Lower leg skin (tissue), 4 donors: Measurements from ENCODE around the gene RPP38. TPM values are rescaled to one million over a fixed set of nuclear protein-coding genes. Genes with fewer than 3 reads are reported as not detected.

Experiments
- DNase-seq, 2 donors: peaks; one replicate each; pipeline ENCODE4 v3.0.0-alpha.2; 2019; ENCODE audit warnings: low spot score in 2 of 2
- H3K4me3 ChIP-seq: fragments of 200-600 bp; sonication (generic); 2 replicates; pipeline ENCODE4 v1.5.1; 2017; ENCODE audit warnings: mild to moderate bottlenecking, low read depth; ENCODE audit not compliant: poor library complexity, severe bottlenecking
- POLR2A ChIP-seq, 2 donors: fragments of 450-650 bp; IDR thresholded peaks; one replicate each; pipeline ENCODE4 v1.6.1; 2016 to 2017; ENCODE audit warnings: antibody characterized with exemption in 2 of 2, mild to moderate bottlenecking in 1 of 2, moderate library complexity in 1 of 2
- WGBS, 2 donors: methylation state at CpG; one replicate each; pipeline ENCODE4 v1.1.5; 2018; 5-methylcytosine and 5-hydroxymethylcytosine counted together
- intact Hi-C: fragments of 100-400 bp; cut with DNase I; formaldehyde crosslinking; loops from one replicate; pipeline ENCODE4 v1.15.0; 2023; ENCODE audit warnings: low total_unique reads
- total RNA-seq, 4 donors: library from RNA; depleted of rRNA; stranded (reverse); fragments of >200 nt; gene quantifications; one replicate each; pipeline ENCODE4 v1.1.0, GENCODE V29; 2016
- TF ChIP-seq, protein P1 (sequence below), 3 donors: fragments of 450-650 bp; IDR thresholded peaks; one replicate each; pipeline ENCODE4 v1.5.1; 2016; ENCODE audit warnings: antibody characterized with exemption in 3 of 3, mild to moderate bottlenecking in 3 of 3, moderate library complexity in 2 of 3

The RPP38 gene
- total RNA-seq, 4 donors from 2014 or later, result 12.6 to 14.9 (median 14.3) TPM

DNA sequence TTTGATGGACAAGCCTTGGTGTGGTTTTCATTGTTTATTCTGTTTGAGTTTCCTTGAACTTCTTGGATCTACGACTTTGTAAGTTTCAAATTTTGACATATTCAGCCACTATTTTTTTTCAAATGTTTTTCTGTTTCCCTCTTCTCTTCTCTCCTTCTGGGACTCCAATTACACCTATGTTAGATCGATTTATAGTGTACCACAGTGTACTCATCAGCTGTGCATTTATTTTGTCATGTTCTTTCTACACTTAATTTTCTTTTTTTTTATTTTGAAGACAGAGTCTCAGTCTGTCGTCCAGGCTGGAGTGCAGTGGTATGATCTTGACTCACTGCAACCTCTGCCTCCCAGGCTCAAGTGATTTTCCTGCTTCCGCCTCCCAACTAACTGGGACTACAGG, 37.2 kb upstream of the RPP38 start:
- no peak for TF ChIP-seq POLR2A (IDR thresholded peaks at IDR 0.05)
- TF ChIP-seq, protein P1, sequence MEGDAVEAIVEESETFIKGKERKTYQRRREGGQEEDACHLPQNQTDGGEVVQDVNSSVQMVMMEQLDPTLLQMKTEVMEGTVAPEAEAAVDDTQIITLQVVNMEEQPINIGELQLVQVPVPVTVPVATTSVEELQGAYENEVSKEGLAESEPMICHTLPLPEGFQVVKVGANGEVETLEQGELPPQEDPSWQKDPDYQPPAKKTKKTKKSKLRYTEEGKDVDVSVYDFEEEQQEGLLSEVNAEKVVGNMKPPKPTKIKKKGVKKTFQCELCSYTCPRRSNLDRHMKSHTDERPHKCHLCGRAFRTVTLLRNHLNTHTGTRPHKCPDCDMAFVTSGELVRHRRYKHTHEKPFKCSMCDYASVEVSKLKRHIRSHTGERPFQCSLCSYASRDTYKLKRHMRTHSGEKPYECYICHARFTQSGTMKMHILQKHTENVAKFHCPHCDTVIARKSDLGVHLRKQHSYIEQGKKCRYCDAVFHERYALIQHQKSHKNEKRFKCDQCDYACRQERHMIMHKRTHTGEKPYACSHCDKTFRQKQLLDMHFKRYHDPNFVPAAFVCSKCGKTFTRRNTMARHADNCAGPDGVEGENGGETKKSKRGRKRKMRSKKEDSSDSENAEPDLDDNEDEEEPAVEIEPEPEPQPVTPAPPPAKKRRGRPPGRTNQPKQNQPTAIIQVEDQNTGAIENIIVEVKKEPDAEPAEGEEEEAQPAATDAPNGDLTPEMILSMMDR (IDR thresholded peaks at IDR 0.05), result no peak
- intact Hi-C loops, result no loop called here
- WGBS, 2 donors, result 77 to 82% methylated on average over 4 of the region's 4 CpGs
- H3K4me3 ChIP-seq, result no peak overlapping the region
- no peak for DNase-seq

DNA sequence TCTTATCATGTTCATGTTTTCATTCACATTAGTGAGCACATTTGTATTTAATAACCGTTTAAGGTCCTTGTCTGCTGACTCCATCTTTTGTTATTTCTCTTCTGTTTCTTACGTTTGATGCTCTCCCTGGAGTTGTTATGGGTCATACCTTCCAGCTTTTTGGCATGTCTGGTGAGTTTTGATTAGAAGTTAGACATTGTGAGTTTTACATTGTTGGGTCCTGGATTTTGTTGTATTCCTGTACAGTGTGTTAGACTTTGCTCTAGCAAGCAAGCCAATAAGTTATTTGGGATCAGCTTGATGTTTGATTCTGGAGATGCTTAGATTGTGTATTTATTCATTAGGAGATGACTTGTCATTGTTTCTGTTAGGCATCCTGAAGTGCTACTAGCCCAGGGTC, 36.5 kb upstream of the RPP38 start:
- intact Hi-C loops, result no loop called here
- H3K4me3 ChIP-seq, result no peak overlapping the region
- DNase-seq, result no peak
- 81 to 84% methylated on average over 2 of the region's 2 CpGs for WGBS, 2 donors
- TF ChIP-seq POLR2A (IDR thresholded peaks at IDR 0.05), result no peak
- TF ChIP-seq, protein P1 (IDR thresholded peaks at IDR 0.05), result no peak

DNA sequence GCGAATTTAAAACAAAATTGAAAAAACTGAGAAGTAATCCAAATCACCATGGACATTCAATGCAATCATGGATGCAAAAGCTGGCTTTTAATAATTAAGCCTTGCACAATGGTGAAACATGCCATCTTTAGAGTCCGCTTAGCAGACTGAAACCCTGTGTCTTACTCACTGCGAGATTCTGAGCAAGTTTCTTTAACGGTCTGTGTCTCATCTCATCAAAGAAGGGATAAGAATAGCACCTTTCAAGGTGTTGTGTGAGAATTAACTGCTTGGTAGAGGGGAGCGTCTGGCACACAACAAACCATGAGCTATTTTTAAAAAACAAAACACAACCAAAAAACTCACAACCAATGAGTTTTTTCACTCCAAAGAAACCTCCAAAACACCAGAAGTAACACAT, 30.0 kb upstream of the RPP38 start:
- no peak for DNase-seq
- 86 to 91% methylated on average over 5 of the region's 5 CpGs for WGBS, 2 donors
- no peak overlapping the region for H3K4me3 ChIP-seq
- intact Hi-C loops, result no loop called here
- no peak for TF ChIP-seq POLR2A (IDR thresholded peaks at IDR 0.05)
- TF ChIP-seq, protein P1 (IDR thresholded peaks at IDR 0.05), result no peak

DNA sequence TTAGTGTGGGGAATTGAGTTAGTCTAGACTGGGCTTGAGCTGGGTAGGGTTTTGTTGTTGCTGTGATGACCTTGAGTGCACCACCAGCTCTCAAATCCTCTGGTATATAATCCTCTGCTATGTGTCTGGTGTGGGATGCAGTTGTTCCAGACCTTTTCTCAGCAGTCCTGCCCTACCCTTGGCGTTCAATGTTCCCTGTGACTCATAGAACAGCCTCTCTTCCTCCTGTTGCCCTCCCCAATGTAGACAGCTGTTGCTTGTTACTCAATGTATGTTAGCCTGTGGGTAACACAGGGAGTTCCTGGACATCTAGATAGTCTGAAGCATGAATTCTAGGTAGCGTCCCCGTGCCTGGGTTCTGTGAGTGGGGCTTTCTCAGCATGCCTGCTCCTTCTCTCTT, 28.4 kb upstream of the RPP38 start:
- intact Hi-C loops, result no loop called here
- 76 to 78% methylated on average over 3 of the region's 3 CpGs for WGBS, 2 donors
- DNase-seq, result no peak
- H3K4me3 ChIP-seq, result no peak overlapping the region
- TF ChIP-seq, protein P1 (IDR thresholded peaks at IDR 0.05), result no peak
- TF ChIP-seq POLR2A (IDR thresholded peaks at IDR 0.05), result no peak

DNA sequence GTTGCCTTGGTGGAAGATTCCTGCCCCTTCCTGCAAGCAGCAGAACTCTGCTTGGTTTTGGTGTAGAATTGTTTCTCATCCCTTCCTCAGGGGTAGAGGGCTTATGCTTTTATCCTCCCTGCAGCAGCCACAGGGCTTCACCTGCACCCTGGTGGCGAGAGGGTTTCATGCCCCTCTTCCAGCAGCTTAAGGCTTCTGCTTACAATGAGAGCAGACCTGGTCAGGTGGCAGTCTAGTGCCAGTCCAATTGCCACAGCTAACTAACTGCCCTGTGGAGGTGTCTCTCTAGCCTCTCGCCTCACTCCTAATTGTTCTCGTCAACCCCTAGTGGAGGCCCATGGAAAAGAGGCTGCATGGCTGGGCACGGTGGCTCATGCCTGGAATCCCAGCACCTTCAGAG, 27.9 kb upstream of the RPP38 start:
- intact Hi-C loops, result no loop called here
- 67 to 83% methylated on average over 4 of the region's 4 CpGs for WGBS, 2 donors
- DNase-seq, result no peak
- TF ChIP-seq, protein P1 (IDR thresholded peaks at IDR 0.05), result no peak
- TF ChIP-seq POLR2A (IDR thresholded peaks at IDR 0.05), result no peak
- H3K4me3 ChIP-seq, result no peak overlapping the region

DNA sequence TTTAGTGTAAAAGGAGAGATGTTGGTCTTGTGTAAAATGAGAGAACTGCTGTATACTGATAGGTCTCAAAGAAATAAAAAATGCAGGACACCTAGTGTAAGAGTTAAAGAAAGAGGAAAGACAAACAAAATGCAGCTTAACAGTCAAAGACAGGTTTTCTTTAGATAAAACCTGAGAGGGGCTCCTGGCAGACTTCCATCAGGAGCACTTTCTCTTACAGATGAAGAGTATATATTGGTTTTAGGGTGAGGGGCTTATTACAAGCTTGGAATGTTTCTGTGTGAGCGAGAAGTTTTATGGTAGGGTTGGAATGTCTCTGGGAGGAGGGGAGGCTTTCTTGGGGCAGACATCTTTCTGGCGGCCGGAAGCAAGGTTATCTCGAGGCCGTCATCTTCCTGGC, 24.8 kb upstream of the RPP38 start:
- TF ChIP-seq, protein P1 (IDR thresholded peaks at IDR 0.05), result no peak
- TF ChIP-seq POLR2A (IDR thresholded peaks at IDR 0.05), result no peak
- 83 to 96% methylated on average over 5 of the region's 5 CpGs for WGBS, 2 donors
- no peak overlapping the region for H3K4me3 ChIP-seq
- intact Hi-C loops, result no loop called here
- no peak for DNase-seq
